Measurements from ENCODE around the gene PLA2G4B. TPM values are rescaled to one million over a fixed set of nuclear protein-coding genes. Genes with fewer than 3 reads are reported as not detected.

Gene PLA2G4B
- total RNA-seq, 1 experiment from 2014 or later, result 2.2 TPM

- H3K36me3 ChIP-seq, result no peaks in the 10 kb centered on the region
- no peaks in the 10 kb centered on the region for H3K9me3 ChIP-seq (replicated peaks)
- H3K4me1 ChIP-seq (replicated peaks), result peaks cover 15% of the 10 kb centered on the region
- H3K27ac ChIP-seq, result no peak overlapping the region
- no peaks in the 10 kb centered on the region for H3K27me3 ChIP-seq (replicated peaks)
- no peak for DNase-seq (ENCODE audit: low read depth in 1 of 2, low spot score in 2 of 2)
- H3K4me3 ChIP-seq, result no peak overlapping the region
Observed at GRCh38 chr15:41891946-41892345, 53.3 kb downstream of the PLA2G4B start.

GRCh38 chr15:41892621-41893421 lies 54.2 kb downstream of the PLA2G4B start:
- no peaks in the 10 kb centered on the region for H3K9me3 ChIP-seq (replicated peaks)
- H3K4me1 ChIP-seq (replicated peaks), result peaks cover 15% of the 10 kb centered on the region
- DNase-seq (ENCODE audit: low read depth in 1 of 2, low spot score in 2 of 2), result no peak
- H3K36me3 ChIP-seq, result no peaks in the 10 kb centered on the region; the same call in 1 of the 2 replicates
- H3K27me3 ChIP-seq (replicated peaks), result no peaks in the 10 kb centered on the region
- H3K27ac ChIP-seq, result no peak overlapping the region
- H3K4me3 ChIP-seq, result no peak overlapping the region

GRCh38 chr15:41893422-41894250 lies 55.0 kb downstream of the PLA2G4B start, which contains the start of gene SPTBN5:
SPTBN5 (minus strand) TSS chr15:41894053; CDS start chr15:41893497, 556 bp downstream.
- Histone ChIP-seq H3K4me3 (no peak within 1 kb of the TSS; the same call in 1 of the 2 replicates), H3K9me3 (replicated peaks) (no peaks in the 10 kb centered on the region), H3K27me3 (replicated peaks) (no peaks in the 10 kb centered on the region), H3K36me3 (peaks cover 5% of the 10 kb centered on the region), H3K4me1 (replicated peaks) (peaks cover 15% of the 10 kb centered on the region), H3K27ac (peak within 1 kb of the TSS; percentile 41; the same call in 1 of the 2 replicates)
- DNase-seq (ENCODE audit: low read depth in 1 of 2, low spot score in 2 of 2), result no peak

- no peak for DNase-seq (ENCODE audit: low read depth in 1 of 2, low spot score in 2 of 2)
- Histone ChIP-seq H3K36me3 (peaks cover 10% of the 10 kb centered on the region), H3K4me3 (no peak overlapping the region; the same call in 1 of the 2 replicates), H3K27me3 (replicated peaks) (no peaks in the 10 kb centered on the region), H3K4me1 (replicated peaks) (peaks cover 15% of the 10 kb centered on the region), H3K9me3 (replicated peaks) (no peaks in the 10 kb centered on the region), H3K27ac (peak overlapping the region; percentile 41; the same call in 1 of the 2 replicates)
Observed at GRCh38 chr15:41894251-41894790, 55.7 kb downstream of the PLA2G4B start.

- Histone ChIP-seq H3K4me1 (replicated peaks) (peaks cover 15% of the 10 kb centered on the region), H3K9me3 (replicated peaks) (no peaks in the 10 kb centered on the region), H3K4me3 (no peak overlapping the region; the same call in 1 of the 2 replicates), H3K36me3 (peaks cover 14% of the 10 kb centered on the region), H3K27ac (peak overlapping the region; percentile 41; the same call in 1 of the 2 replicates), H3K27me3 (replicated peaks) (no peaks in the 10 kb centered on the region)
- peak; percentile 66 to 84 for DNase-seq (ENCODE audit: low read depth in 1 of 2, low spot score in 2 of 2)
Observed at GRCh38 chr15:41894791-41895463, 56.3 kb downstream of the PLA2G4B start.

- Histone ChIP-seq H3K9me3 (replicated peaks) (no peaks in the 10 kb centered on the region), H3K36me3 (peaks cover 19% of the 10 kb centered on the region), H3K4me3 (no peak overlapping the region), H3K27me3 (replicated peaks) (no peaks in the 10 kb centered on the region), H3K4me1 (replicated peaks) (peaks cover 15% of the 10 kb centered on the region), H3K27ac (no peak overlapping the region)
- no peak for DNase-seq (ENCODE audit: low read depth in 1 of 2, low spot score in 2 of 2)
Observed at GRCh38 chr15:41895491-41895890, 56.8 kb downstream of the PLA2G4B start.

GRCh38 chr15:41895957-41896356 lies 57.3 kb downstream of the PLA2G4B start:
- Histone ChIP-seq H3K36me3 (peaks cover 23% of the 10 kb centered on the region), H3K4me3 (no peak overlapping the region), H3K4me1 (replicated peaks) (peaks cover 15% of the 10 kb centered on the region), H3K27ac (no peak overlapping the region), H3K9me3 (replicated peaks) (no peaks in the 10 kb centered on the region), H3K27me3 (replicated peaks) (no peaks in the 10 kb centered on the region)
- no peak for DNase-seq (ENCODE audit: low read depth in 1 of 2, low spot score in 2 of 2)

- DNase-seq (ENCODE audit: low read depth in 1 of 2, low spot score in 2 of 2), result no peak
- Histone ChIP-seq H3K27ac (no peak overlapping the region), H3K4me1 (replicated peaks) (peaks cover 15% of the 10 kb centered on the region), H3K9me3 (replicated peaks) (no peaks in the 10 kb centered on the region), H3K36me3 (peaks cover 26% of the 10 kb centered on the region), H3K27me3 (replicated peaks) (no peaks in the 10 kb centered on the region), H3K4me3 (no peak overlapping the region)
Observed at GRCh38 chr15:41896566-41896965, 57.9 kb downstream of the PLA2G4B start.

- no peaks in the 10 kb centered on the region for H3K27me3 ChIP-seq (replicated peaks)
- DNase-seq (ENCODE audit: low read depth in 1 of 2, low spot score in 2 of 2), result no peak
Observed at GRCh38 chr15:41897363-41897799, 58.7 kb downstream of the PLA2G4B start.

More at GRCh38 chr15:41897363-41897799, 58.7 kb downstream of the PLA2G4B start:
- no peak overlapping the region for H3K27ac ChIP-seq
- peaks cover 33% of the 10 kb centered on the region for H3K36me3 ChIP-seq
- no peak overlapping the region for H3K4me3 ChIP-seq
- no peaks in the 10 kb centered on the region for H3K9me3 ChIP-seq (replicated peaks)
- peaks cover 15% of the 10 kb centered on the region for H3K4me1 ChIP-seq (replicated peaks)

Other genes with a start within 250 kb of the PLA2G4B start
- gene MGA, start 178.4 kb upstream of the PLA2G4B start, total RNA-seq (2014; rRNA removed; shearing (Covaris generic)), result 13.2 and 21.5 TPM in 2 replicates
- 5.3 and 12.9 TPM in 2 replicates for gene MAPKBP1, start 64.4 kb upstream of the PLA2G4B start, total RNA-seq (2014; rRNA removed; shearing (Covaris generic))
- gene JMJD7, start 10.8 kb upstream of the PLA2G4B start, total RNA-seq (2014; rRNA removed; shearing (Covaris generic)), result 7.1 and 9.4 TPM in 2 replicates
- 0.34 and 0.75 TPM in 2 replicates for gene SPTBN5, start 55.2 kb downstream of the PLA2G4B start, total RNA-seq (2014; rRNA removed; shearing (Covaris generic))
- 22.7 and 26.8 TPM in 2 replicates for gene EHD4, start 133.7 kb downstream of the PLA2G4B start, total RNA-seq (2014; rRNA removed; shearing (Covaris generic))
- gene PLA2G4E, start 182.2 kb downstream of the PLA2G4B start, total RNA-seq (2014; rRNA removed; shearing (Covaris generic)), result not detected in 2 replicates

All from SJSA1 (cell line).